GM12874 (cell line): Measurements from ENCODE around the gene BPGM.

ENCODE experiments used
- CTCF ChIP-seq: IDR thresholded peaks from 2 replicates; pipeline ENCODE4 v1.5.1; 2011; ENCODE audit warnings: low read depth, mild to moderate bottlenecking, control low read depth, low read length, moderate library complexity; ENCODE audit not compliant: insufficient read depth

BPGM gene

GRCh38 chr7:134625550-134625949 is 21.1 kb upstream of the BPGM start:
- no peak for TF ChIP-seq CTCF

- no peak for TF ChIP-seq CTCF
Observed at GRCh38 chr7:134627109-134627774, 19.4 kb upstream of the BPGM start.

- no peak for TF ChIP-seq CTCF
Observed at GRCh38 chr7:134627775-134628153, 18.9 kb upstream of the BPGM start.

- TF ChIP-seq CTCF, result no peak
Observed at GRCh38 chr7:134629445-134629844, 17.2 kb upstream of the BPGM start.

GRCh38 chr7:134630237-134630636 is 16.4 kb upstream of the BPGM start:
- no peak for TF ChIP-seq CTCF

- no peak for TF ChIP-seq CTCF
Observed at GRCh38 chr7:134630893-134631292, 15.8 kb upstream of the BPGM start.

GRCh38 chr7:134632052-134632451 is 14.6 kb upstream of the BPGM start:
- TF ChIP-seq CTCF, result no peak

- peak; percentile 52 for TF ChIP-seq CTCF
Observed at GRCh38 chr7:134632937-134633540, 13.6 kb upstream of the BPGM start.
